HK-2 (cell line): ENCODE data around the gene HOXC13.

ENCODE experiments used
- DNase-seq: peaks from one replicate; pipeline ENCODE4 v3.0.0-alpha.2; 2018; ENCODE audit not compliant: unreplicated experiment

HOXC13 gene

DNA sequence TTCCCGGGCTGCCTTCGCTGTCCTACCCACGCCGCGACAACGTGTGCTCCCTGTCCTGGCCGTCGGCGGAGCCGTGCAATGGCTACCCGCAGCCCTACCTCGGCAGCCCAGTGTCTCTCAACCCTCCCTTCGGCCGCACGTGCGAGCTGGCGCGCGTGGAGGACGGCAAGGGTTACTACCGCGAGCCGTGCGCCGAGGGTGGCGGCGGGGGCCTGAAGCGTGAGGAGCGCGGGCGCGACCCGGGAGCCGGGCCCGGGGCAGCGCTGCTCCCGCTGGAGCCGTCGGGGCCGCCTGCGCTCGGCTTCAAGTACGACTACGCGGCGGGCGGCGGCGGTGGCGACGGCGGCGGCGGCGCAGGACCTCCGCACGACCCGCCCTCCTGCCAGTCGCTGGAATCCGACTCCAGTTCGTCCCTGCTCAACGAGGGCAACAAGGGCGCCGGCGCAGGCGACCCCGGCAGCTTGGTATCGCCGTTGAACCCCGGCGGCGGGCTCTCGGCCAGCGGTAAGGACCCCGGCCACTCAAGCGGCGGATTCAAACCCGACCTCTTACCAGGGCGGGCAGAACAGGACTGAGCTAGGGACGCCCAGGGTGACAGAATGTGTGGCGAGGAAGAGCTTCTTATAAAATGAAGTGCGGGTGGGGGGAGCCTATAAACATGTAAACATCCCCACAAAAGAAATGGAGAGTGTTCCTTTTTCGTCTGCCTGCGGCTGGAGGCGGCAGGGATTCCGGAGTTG lies 16.6 kb downstream of the HOXC13 start:
- no peak for DNase-seq

DNA sequence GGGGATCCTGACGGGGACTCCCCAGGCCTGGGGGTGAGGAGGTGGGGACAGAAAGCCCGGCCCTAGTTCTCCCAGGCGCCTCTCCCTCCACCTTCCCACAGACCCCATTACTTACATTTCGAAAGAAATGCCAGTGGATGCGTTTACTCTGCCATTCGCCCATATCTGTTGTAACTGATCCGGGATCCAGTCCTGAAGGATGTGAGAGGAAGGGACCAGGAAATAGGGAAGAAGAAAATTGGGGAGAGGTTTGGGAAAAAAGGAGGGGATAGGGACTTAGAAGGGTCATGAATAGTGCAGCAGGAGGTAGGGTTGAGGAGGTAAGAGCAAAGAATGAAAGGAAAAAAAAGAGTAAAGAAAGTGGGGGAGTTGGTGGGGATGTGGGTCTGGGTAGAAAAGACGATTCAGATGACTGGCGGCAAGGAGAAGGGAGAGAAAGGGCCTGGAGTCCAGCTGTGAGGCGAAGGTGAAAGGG lies 17.2 kb downstream of the HOXC13 start:
- no peak for DNase-seq

DNA sequence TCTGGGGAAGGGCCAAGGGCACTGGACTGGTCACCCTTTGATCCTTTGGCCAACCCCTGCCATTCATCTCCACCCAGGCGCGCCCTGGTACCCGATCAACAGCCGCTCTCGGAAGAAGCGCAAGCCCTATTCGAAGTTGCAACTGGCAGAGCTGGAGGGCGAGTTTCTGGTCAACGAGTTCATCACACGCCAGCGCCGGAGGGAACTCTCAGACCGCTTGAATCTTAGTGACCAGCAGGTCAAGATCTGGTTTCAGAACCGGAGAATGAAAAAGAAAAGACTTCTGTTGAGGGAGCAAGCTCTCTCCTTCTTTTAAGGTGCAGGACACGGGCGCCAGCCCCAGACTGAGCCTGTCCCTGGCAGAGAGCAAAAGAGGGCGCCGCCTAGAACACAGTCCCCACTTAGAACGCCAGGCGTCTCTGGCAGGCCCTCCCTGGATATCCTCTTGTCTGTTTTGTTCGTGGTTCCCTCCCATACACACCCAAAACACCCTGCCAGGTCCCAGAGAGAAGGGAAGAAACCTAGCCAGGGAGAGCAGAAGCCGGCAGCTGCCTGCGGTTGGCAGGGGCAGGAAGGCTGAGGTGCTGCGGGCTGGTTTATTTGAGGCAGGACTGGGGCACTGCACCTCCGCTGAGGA lies 17.7 kb downstream of the HOXC13 start:
- DNase-seq = no peak

DNA sequence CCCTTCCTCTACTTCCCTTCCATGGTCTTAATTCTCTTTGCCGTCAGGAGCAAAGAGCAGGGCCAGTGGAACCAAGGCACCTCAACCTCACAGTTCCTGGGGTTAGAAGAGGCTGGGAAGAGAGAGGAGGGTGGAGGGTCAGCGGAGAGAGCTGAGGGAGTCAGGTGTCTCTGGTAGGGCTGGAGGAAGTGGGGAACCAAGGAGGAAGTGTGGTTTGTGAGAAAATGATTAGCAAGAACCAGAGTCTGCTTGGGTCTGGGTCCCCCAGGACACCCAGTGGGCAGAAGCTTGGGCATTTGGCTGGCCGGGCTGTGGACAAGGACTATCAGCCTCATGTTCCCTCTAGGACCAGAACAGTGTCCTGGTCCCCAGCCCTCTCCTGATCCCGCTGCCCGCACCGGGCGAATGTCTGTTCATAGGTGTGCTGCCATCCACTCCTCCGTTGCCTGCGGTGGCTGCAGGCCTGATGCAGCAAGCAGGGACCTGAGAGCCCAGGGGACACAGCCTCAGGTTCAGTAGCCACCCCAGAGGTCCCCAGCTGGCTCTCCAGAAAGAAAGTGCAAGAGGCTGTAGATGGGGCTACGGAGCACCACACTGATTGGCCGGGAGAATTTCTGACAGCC lies 18.4 kb downstream of the HOXC13 start:
- DNase-seq = no peak

DNA sequence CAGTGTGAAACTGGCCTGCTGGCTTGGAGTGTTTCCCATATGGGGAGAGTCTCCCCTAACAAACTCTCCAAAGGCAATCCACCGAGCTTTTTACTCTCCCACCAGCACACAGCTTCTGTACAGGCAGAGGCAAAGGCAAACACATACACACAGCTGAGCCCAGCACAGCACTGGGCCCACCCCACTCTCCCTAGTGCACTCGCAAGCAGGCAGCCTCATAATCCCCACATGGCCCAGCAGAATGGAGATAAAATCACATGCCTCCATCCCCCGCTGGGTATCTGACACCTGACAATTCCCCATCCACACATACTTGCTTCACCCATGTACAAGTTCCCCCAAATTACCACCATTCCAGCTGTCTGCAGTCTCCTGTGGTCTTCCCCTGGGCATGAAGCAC lies 19.5 kb downstream of the HOXC13 start:
- DNase-seq = no peak

DNA sequence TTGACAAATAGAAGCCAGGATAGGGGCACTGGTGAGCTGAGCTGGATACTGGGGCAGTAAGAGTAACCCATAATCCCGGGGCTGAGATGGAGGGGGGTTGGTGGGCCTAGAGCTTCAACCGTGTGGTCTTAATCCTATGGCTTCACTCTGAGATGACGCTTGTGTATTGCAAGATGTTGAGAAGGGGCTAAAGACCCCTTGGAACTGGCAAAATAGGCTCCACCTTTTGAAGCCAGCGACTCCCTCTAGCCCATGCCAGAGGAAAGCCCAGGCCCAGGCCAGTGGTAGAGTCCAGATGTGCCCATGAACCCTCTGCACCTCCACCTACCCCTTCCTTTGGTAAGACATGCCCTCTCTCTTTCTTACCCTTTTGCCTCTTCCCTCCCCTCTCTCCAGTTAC lies 20.7 kb downstream of the HOXC13 start:
- no peak for DNase-seq

DNA sequence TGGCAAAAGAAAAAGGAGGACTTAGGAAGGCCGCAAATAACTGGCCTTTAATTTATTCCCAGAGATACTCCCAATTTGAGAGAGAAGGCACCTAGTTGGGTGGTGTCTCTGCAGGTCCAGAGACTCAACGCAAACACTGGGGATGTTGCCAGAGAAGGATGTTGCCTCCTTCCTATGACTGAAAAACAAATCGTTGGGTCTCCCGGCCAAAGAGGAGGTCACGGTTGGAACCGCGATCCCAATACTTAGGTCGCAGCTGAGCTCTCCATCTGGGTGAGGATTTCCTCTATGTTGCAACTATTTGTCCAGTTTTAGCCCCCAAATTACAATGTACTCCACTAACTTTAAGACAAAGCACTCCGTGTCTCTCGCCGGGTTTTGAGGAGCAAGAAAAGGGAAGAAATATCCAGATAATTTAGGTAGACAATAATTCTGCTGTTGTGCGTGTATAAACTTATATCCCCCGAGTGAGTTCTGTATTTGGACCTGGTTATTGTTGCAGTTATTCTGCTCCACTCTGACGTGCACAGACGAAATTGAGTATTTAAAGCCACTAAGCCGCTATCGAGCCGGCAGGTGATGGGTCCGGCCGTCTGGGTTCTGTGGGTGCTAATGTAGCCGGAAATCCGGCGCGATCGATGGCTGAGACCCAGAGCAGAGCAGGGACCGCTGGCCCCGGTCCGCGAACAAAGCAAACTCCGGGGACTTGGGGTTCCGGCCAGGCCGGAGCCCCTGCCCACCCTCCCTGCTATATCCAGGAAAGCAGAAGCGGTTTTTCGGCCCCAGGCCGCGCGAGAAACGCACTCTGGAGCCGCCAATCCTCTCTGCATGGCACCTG lies 21.8 kb downstream of the HOXC13 start:
- no peak for DNase-seq

DNA sequence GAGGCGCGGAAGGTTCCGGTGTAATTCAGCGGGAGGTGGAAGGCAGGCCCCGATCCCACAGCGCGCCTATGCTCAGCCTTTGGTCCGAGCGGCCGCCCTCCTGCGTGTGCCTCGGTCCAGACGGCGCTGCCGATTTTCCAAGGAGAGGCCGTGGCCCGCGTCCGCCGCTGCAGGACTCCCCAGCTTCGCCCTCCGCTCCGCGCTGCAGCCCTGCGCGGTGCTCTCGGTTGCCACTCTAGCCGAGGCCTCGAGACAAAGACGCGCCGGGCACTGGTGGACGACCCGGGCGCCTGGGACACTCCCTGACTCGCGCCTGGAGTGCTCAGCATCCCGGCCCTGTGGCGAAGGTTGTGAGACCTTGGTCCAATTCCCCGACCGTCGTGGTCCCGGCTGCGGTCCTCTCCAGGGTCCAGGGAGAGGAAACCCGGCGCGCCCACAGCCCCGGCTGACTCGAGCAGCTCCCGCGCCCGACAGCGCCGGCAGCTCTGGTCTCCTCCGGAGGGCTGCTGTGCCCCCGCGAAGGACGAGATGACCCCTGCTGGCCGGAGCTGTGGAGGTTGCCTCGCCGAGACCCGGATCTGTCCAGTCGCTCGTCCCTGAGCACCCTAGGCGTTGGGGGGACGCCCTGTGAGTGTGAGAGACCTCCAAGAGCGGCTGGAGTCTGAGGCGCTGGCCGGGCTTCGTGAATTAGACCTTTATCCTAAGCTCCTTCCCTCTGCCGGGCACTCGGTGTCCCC lies 22.6 kb downstream of the HOXC13 start:
- DNase-seq = no peak

DNA sequence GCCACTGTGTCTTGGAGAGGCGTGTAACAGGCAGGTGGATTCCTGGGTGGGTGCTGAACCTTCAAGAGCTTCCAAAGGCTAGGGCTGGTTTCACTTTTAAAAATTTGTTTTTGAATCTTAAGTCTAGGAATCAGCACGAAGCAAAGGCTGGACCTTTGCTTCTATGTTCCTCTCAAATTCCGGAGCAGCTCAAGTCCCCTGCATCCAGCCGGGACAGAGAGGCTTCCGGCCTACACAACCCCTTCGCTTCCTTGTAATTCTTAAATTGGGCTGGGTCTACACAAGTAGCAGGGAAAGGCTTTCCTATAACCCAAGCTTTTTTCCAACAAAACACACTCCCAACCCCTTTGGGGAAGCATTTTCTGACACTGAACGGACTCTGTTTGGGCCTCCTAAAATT lies 24.4 kb downstream of the HOXC13 start:
- DNase-seq = no peak

DNA sequence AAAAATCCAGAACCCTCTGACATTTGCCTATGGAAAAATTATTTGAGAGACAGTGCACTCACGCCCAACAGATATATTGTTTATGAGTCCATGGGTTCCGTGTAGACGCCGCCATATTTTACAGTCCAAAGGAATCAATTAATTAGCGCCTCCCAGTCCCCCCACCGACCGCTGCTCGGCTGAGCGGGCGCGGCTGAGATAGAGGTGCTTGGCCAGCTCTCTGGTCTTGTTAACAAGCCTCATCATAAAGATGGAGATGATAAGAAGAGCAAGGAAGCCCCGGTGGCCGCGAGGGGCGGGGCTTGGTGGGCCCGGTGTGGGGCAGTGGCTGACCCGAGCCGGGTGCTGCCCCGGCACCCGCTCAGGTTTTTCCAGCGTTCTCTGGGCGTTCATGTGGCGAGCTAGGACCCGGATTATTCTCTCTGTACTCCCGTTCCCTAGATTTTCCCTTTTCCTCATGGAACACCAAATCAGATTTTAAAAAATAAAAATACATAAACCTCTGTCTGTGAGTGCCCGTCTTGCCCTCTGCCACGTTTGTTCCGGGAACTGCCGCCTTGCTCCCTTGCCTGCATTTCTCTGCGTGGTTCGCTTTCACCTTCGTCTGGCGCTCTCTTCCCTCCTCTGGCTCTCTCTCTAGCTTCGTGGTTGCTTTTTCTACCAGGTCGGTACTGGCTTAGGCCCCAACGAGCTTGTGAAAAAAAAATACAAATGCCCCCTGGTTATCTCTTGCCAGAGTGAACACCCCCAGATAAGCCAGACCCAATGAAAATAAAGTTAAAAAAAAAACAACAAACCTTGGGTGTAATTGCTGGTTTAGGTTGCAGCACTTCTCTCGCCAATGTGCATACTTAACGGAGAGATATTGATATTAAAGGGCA lies 25.0 kb downstream of the HOXC13 start:
- DNase-seq = no peak

DNA sequence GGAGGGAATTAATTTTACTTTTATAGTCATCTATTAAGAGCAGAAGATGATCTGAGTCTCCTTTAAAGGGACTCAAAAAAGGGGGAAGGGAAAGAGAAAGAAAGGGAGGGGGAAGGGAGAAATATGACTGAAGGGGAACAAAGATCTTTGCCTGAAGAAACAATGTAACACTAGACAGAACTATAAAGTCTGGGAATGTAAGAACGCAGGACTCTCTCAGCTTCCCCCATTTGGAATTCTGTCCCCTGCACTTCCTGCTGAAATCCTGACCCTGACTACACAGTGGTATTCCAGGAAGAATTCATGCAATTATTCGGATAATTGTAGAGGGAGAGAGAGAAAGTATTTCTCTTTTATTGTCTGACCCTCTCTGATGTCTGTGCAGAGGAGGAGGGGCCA lies 25.7 kb downstream of the HOXC13 start:
- no peak for DNase-seq

DNA sequence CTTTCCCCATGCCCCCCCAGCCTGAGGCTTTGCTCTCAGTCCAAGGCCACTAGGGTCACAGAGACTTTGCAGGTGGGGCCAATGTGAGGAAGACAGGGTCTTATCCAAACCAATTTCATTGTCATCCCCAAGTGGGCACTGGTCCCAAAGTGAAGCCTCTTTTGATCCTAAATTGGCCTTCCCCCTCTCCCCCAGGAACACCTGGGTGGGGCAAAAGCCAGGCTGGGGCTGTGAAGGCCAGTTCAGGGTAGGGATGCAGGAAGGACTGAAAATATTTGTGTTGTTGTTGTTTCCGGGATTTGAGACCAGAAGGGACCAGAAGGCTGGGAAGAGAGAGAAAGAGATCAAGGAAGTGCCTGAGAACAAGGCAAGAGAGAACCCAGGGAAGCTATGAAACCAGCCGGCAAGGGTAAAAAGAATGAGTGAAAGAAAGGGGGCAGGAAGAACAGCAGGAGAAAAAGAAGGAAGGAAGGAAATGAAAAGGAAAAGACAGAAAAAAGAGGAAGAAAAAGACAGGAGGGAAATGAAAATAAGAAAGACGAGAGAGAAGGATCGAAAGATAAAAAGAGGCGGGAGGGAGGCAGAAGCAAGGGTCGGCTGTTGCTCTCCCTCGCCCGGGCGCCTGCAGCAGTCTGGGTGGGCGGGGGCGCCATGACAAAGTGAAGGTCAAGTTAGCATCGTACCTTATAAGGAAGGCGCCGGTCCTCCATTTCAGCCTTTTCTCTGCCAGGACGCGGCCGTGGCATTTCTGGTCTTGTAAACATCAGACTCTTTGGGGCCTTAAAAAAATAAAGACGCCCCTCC lies 26.9 kb downstream of the HOXC13 start:
- DNase-seq = no peak

DNA sequence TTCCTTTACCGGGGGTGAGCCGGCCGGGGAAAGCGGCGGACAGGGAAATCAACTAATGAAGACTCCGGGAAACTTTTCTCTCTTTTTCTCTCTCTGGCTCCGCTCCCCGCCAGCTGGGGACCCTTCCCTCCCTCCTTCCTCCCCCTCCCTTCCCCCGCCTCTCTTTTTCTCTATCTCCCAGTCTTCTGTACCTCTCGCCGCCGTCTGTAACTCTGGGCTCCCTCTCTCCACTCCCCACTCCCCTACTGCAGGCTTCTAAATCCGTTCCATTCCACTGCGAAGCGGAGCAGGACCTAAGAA lies 27.4 kb downstream of the HOXC13 start:
- no peak for DNase-seq

DNA sequence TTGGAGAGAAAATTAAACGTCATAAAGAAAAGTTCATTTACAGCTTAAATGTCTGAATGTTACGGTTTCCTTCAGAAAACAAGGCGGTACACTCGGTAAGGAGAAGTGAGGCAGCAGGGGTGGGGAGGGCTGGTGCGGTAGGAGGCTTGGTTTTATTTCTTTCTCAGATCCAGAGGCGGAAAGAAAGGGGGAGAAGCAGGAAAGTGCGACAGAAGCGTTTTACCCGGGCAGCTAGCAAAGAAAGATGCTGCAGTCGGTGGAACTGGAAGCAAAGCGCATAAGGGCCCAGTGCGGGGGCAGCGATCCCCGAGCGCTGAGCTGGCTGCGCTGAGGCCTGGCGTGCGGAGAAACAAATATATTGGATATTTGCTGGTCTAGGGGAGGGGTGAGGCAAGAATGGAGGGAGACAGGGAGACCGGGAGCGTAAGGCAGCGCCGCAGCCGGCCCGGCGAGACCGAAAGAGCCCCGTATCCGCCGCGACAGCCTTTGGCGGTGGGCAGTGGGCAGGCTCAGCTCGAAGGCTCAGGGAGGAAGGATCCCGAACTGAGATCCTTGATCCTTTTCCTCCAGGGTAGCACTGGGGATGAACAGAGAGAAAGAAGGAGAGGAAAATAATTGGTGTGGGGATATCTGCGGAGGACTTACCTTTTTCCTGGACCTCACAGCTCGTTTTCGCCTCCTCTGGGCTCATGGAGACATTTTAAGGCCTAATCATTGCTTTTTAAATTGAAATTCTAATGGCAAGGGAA lies 27.9 kb downstream of the HOXC13 start:
- no peak for DNase-seq

DNA sequence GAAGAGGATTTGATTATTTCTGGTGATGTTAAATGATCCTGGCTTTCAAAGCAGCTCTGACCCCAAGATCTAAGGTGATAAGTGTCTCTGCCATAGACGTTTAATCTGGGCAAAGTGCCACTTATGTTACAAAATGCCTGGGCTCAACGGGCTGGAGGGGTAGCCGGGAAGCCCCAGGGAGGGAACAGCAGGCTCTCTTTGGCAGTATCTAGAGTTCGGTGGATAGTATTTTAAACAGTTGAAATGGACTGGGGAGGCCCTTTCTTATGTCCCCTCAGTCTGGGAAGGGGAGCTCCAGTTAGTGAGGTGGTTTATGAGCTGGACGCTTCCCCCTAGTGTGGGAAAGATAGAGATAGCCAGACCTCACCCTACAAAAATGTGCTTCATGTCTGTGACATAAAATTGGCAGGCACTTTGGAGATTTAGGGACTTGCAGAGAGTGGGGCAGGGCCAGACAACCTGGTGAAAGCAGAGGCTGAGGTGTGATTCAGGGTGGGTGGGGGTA lies 28.8 kb downstream of the HOXC13 start:
- DNase-seq = no peak

DNA sequence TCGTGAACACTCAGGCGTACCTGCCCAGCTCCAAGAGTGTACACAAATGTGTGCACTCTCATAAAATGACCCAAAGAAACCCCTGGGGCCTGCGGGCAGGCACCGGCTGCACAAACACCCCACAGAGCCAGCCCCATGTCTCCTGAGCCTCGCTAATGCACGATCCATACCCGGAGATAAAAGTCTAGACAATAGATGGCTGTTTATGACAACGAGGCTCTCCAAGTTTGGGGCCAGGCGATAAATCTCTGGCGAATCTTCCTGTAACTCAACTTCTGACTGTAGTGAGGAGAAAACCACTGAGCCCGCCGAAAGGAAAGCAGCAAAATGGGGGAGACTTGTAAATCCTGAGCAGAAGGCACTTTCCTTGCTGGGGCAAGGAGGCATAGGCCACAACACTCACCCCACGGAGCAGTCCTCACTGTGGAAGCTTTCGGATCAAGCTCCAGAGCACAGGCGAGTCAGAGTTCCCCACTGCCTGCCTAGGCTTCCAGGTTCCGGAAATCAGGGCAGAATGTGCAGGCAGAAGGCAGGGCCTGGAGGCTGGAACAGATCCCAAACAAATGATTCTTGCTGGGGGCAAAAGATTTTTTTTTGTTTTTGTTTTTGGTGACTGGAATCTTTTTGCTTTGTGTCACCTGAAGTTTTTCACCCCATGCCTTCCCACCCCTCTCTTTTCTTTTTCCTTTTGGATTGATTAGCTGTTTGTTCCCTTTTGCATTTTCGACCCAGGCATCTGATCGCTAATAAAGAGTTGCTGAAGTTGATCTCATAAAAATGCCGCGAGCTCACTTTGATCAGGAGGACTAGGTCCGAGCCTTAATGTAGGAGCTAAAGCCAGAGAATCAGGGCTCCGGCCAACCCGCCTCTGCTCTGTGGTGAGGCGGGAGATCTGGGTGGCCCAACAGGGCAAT lies 29.8 kb downstream of the HOXC13 start:
- no peak for DNase-seq

DNA sequence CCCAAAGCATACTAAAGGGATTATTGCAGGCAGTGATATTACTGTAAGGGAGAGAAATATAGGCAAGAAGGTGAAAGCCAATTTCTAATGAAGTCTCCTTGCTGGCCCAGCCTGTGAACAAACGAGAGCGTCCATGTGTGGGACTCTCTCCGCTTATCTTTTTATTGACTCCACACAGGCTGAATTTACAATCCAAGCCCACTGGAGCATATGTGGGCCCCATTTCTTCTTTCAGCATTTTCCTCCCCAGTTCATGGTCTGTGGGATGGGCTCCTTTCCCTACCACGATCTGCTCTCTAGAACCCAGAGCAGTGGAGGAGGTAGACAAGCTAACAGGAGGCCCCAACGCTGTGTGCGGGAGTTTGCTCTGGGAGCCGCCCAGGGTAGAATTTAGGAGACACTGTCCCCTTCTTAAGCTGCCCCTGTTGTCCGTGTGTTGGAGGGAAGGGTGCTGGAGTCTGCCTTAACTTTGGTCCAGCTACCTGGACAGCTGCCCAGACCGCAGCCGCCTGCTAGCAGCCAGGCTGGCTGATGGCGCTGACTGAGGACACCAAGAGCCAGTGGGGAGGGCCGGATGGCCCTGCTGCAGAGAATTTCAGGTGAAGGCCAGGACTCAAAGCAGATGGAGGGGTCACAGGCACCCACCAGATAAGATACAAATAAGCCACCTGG lies 31.1 kb downstream of the HOXC13 start:
- DNase-seq = no peak
